ENCODE measurements around the gene UBAP1. TPM values are rescaled to one million over a fixed set of nuclear protein-coding genes. Genes with fewer than 3 reads are reported as not detected.

UBAP1 gene
- polyA plus RNA-seq, 1 of the 3 experiments (the other 2 are of a cell fraction): 26.3 TPM

DNA sequence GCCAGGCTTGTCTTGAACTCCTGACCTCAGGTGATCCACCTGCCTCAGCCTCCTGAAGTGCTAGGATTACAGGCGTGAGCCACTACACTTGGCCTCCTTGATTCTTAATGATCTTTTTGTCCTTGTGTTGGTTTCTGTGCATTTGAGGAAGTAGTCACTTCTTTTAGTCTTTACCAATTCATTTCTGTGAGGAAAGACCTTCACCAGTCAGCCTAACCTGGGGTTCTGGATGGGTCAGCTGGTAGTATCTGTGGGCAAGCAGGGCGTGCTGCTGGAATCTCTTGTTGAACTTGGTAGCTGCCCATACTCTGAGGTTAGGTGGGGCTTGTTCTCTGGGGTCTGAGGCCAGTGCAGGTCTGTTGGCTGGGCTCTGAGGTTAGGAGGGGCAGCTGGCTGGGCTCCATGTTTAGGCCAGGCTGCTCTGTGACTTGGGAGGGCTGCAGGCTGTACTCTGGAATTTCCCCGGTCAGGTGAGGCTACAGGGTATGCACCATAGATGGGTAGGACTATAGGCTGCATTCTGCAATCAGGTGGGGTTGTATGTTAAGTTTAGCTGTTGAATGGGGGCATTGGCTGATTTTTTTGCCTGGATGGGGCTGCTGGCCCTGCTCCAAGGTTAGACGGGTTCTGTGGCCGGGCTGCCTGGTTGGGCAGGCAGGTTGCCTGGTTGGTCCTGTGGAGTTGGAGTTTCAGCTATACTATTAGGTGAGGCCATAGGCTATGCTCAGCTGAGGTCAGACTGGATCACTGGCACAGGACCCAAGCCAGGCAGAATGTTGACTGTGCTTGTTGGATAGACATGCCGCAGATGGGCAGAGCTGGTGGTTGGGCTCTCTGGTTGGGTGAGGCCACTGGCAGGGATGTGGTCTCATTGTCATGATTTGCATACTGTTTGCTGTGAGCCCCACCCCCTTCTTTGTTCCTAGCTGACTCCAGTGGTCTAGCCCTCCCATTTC, 19.2 kb downstream of the UBAP1 start (continued):
- TF ChIP-seq, protein P1, sequence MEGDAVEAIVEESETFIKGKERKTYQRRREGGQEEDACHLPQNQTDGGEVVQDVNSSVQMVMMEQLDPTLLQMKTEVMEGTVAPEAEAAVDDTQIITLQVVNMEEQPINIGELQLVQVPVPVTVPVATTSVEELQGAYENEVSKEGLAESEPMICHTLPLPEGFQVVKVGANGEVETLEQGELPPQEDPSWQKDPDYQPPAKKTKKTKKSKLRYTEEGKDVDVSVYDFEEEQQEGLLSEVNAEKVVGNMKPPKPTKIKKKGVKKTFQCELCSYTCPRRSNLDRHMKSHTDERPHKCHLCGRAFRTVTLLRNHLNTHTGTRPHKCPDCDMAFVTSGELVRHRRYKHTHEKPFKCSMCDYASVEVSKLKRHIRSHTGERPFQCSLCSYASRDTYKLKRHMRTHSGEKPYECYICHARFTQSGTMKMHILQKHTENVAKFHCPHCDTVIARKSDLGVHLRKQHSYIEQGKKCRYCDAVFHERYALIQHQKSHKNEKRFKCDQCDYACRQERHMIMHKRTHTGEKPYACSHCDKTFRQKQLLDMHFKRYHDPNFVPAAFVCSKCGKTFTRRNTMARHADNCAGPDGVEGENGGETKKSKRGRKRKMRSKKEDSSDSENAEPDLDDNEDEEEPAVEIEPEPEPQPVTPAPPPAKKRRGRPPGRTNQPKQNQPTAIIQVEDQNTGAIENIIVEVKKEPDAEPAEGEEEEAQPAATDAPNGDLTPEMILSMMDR (IDR thresholded peaks at IDR 0.05): no peak
- TF ChIP-seq RAD21 (IDR thresholded peaks at IDR 0.05; ENCODE audit: low read length): no peak
- no peak for TF ChIP-seq JUND (IDR thresholded peaks at IDR 0.05)
- TF ChIP-seq NRF1 (IDR thresholded peaks at IDR 0.05; ENCODE audit: low read depth, low read length): no peak
- TF ChIP-seq POLR2AphosphoS5 (IDR thresholded peaks at IDR 0.05; ENCODE audit: low read depth, low read length): no peak
- TF ChIP-seq, protein P2, sequence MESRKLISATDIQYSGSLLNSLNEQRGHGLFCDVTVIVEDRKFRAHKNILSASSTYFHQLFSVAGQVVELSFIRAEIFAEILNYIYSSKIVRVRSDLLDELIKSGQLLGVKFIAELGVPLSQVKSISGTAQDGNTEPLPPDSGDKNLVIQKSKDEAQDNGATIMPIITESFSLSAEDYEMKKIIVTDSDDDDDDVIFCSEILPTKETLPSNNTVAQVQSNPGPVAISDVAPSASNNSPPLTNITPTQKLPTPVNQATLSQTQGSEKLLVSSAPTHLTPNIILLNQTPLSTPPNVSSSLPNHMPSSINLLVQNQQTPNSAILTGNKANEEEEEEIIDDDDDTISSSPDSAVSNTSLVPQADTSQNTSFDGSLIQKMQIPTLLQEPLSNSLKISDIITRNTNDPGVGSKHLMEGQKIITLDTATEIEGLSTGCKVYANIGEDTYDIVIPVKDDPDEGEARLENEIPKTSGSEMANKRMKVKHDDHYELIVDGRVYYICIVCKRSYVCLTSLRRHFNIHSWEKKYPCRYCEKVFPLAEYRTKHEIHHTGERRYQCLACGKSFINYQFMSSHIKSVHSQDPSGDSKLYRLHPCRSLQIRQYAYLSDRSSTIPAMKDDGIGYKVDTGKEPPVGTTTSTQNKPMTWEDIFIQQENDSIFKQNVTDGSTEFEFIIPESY (IDR thresholded peaks at IDR 0.05; ENCODE audit: borderline replicate concordance, low read depth): no peak
- no peak for TF ChIP-seq MEF2A (IDR thresholded peaks at IDR 0.05; ENCODE audit: borderline replicate concordance, low read depth)

DNA sequence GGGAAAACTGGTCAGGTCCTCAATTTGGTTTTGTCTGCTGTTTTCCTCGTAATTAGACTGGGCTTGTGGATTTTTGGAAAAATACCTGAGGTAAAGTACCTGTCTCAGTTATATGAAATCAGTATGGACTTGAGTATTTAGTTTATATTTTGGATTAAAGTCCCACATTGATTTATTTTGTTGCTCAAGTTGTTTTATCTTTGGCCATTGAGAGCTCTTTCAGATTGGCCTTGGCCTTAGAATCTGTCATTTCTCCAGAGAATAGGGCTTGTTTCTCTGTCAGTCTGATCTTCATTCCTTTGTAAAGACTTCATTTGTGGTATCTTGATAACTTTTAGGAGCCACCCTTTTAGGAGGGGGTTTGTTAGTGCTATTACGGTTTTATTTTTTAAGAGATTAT, 21.2 kb downstream of the UBAP1 start:
- Histone ChIP-seq H2AFZ (ENCODE audit: low read depth) (no peak overlapping the region), H3K9me3 (no peaks in the 10 kb centered on the region), H3K79me2 (ENCODE audit: insufficient read depth) (peaks cover 92% of the 10 kb centered on the region), H4K20me1 (ENCODE audit: insufficient read depth) (peaks cover 51% of the 10 kb centered on the region), H3F3A (replicated peaks; ENCODE audit: insufficient read depth) (peaks cover under 1% of the 10 kb centered on the region), H3K4me2 (no peak overlapping the region), H3K36me3 (replicated peaks in 1 of 2; ENCODE audit: control insufficient read depth in 1 of 2, insufficient read depth in 2 of 2, low read length in 1 of 2) (peaks cover 0 to 17% of the 10 kb centered on the region in 2 experiments), H3K27ac (ENCODE audit: low read depth in 2 of 2, low read length in 1 of 2) (no peak overlapping the region), H3K4me3 (ENCODE audit: low read depth in 2 of 2, low read length in 1 of 2) (no peak overlapping the region), H3K27me3 (ENCODE audit: insufficient read depth) (no peaks in the 10 kb centered on the region), H3K9ac (no peak overlapping the region), H3K4me1 (ENCODE audit: control insufficient read depth in 1 of 2, insufficient read depth in 2 of 2, low read depth in 1 of 2, low read length in 1 of 2) (no peaks in the 10 kb centered on the region; a peak in 1 of 4 replicates), H3K9me2 (no peaks in the 10 kb centered on the region)
- TF ChIP-seq FOXM1 (IDR thresholded peaks at IDR 0.05; ENCODE audit: low read depth) (no peak), SMC3 (IDR thresholded peaks at IDR 0.05; ENCODE audit: low read depth, low read length) (no peak), RAD21 (IDR thresholded peaks at IDR 0.05; ENCODE audit: low read length) (no peak), FOXJ3 (CRISPR knock-in tag; IDR thresholded peaks at IDR 0.05) (no peak), FOSL2 (IDR thresholded peaks at IDR 0.05; ENCODE audit: borderline replicate concordance, low read depth) (no peak)
- TF ChIP-seq, protein P3, sequence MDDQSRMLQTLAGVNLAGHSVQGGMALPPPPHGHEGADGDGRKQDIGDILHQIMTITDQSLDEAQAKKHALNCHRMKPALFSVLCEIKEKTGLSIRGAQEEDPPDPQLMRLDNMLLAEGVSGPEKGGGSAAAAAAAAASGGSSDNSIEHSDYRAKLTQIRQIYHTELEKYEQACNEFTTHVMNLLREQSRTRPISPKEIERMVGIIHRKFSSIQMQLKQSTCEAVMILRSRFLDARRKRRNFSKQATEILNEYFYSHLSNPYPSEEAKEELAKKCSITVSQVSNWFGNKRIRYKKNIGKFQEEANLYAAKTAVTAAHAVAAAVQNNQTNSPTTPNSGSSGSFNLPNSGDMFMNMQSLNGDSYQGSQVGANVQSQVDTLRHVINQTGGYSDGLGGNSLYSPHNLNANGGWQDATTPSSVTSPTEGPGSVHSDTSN (IDR thresholded peaks at IDR 0.05): no peak
- TF ChIP-seq, protein P4, sequence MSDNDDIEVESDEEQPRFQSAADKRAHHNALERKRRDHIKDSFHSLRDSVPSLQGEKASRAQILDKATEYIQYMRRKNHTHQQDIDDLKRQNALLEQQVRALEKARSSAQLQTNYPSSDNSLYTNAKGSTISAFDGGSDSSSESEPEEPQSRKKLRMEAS (IDR thresholded peaks at IDR 0.05; ENCODE audit: low read depth): no peak
- TF ChIP-seq, protein P5, sequence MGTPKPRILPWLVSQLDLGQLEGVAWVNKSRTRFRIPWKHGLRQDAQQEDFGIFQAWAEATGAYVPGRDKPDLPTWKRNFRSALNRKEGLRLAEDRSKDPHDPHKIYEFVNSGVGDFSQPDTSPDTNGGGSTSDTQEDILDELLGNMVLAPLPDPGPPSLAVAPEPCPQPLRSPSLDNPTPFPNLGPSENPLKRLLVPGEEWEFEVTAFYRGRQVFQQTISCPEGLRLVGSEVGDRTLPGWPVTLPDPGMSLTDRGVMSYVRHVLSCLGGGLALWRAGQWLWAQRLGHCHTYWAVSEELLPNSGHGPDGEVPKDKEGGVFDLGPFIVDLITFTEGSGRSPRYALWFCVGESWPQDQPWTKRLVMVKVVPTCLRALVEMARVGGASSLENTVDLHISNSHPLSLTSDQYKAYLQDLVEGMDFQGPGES (IDR thresholded peaks at IDR 0.05; ENCODE audit: low read depth, low read length): no peak
- no peak for DNase-seq
- 91% methylated on average over 2 of the region's 2 CpGs for WGBS (ENCODE audit: low lambda C conversion rate)
- ChIA-PET POLR2A (no interaction called here), CTCF (interaction anchor here (0.9 kb wide), 1 partner anchor 204 kb away, joined by 3 read pairs; no protein-coding TSS in a partner anchor)

Measured in SK-N-SH (cell line).